Activated T-cell treated with anti-CD3 and anti-CD28 coated beads, Interleukin-2, amount 50 U/mL, for 4 hours (primary cell): ENCODE measurements around the gene KLHL17. TPM values are rescaled to one million over a fixed set of nuclear protein-coding genes. Genes with fewer than 3 reads are reported as not detected.
"Not testable (repeated sequence)": the region's sequence is repeated elsewhere in the genome, so short reads cannot be mapped to it uniquely, and the experiment has no call there.

ENCODE experiments used
- ATAC-seq, 2 donors: fragments of 200-7000 bp; cut with Tn5 transposase; one replicate each; pipeline ENCODE4 v1.10.0; 2021
- DNase-seq: peaks from one replicate; pipeline ENCODE4 v3.0.0-alpha.2; 2020
- H3K27me3 Mint-ChIP-seq: one replicate; pipeline ENCODE4 v1.8.0; 2021; ENCODE audit warnings: low read depth, mixed read lengths
- H3K36me3 Mint-ChIP-seq: one replicate; pipeline ENCODE4 v1.8.0; 2022; ENCODE audit warnings: mixed read lengths; ENCODE audit not compliant: insufficient read depth
- H3K4me1 Mint-ChIP-seq: one replicate; pipeline ENCODE4 v1.8.0; 2021; ENCODE audit warnings: low read depth, mixed read lengths
- H3K4me3 Mint-ChIP-seq: one replicate; pipeline ENCODE4 v1.8.0; 2021; ENCODE audit warnings: mild to moderate bottlenecking, moderate library complexity, mixed read lengths
- H3K9me3 Mint-ChIP-seq: one replicate; pipeline ENCODE4 v1.8.0; 2021; ENCODE audit warnings: mixed read lengths
- total RNA-seq, 3 donors: library from RNA; stranded (reverse); gene quantifications; one replicate each; pipeline ENCODE4 v1.2.1, GENCODE V29; 2021

KLHL17 gene
- total RNA-seq, 3 donors from 2014 or later = 32.1 to 36.6 (median 34.3) TPM

DNA sequence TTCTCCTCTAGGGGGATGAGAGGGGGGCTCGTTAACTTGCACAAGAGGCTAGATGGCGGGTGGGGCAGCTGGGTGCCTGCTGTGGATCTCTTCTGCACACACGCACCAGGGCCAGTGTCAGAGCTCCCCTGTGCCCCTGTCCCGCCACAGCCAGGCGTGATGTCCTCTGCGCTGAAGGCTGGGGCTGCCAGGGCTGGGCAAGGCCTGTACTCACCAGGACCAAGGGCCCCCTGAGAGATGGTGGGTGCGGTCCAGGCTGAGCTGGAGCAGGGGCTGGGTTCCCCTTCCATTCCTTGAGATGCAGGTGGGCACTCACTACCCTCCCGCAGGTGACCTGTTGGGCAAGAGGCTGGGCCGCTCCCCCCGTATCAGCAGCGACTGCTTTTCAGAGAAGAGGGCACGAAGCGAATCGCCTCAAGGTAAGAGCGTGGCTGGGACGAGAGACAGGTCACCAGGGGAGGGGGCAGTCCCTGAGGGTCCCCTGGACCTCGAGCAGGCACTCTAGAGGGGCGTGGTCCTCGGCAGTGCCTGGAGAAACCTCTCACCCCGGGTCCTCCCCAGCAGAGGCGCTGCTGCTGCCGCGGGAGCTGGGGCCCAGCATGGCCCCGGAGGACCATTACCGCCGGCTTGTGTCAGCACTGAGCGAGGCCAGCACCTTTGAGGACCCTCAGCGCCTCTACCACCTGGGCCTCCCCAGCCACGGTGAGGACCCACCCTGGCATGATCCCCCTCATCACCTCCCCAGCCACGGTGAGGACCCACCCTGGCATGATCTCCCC lies 21.5 kb upstream of the KLHL17 start:
- H3K36me3 Mint-ChIP-seq = no peaks in the 10 kb centered on the region
- H3K9me3 Mint-ChIP-seq = no peaks in the 10 kb centered on the region
- ATAC-seq (no peak), DNase-seq (no peak)
- H3K4me3 Mint-ChIP-seq = no peak overlapping the region
- peaks cover 10% of the 10 kb centered on the region for H3K4me1 Mint-ChIP-seq
- peaks cover 45% of the 10 kb centered on the region for H3K27me3 Mint-ChIP-seq

DNA sequence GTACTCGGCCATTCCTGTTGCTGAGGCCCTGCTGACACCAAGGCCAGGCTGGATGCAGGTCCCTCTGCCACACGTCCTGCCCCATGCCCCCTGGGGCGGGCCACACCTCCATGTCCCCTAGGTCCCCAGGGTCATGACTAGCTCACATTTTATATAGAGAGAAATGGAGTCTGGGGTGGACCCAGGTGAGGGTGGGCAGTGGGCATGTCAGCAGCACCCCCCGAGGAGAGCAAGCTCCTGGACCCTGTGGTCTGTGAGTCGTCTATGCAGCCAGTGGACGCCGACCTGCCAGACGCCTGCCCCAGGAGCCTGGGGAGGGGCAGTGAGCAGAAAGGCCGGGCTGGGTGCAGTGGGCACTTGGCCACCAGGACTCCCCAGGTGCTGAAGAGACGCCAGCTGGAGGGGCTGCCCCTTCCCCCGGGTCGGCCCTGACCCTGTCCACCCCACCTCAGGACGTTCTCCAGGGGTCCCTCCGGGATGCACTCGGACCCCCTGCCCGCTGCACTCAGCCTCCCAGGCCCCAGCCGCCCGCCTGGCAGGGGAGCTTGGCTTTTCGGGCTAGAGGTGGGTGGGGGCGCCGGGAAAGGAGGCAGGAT lies 20.8 kb upstream of the KLHL17 start:
- ATAC-seq (no peak), DNase-seq (no peak)
- peaks cover 45% of the 10 kb centered on the region for H3K27me3 Mint-ChIP-seq
- H3K4me3 Mint-ChIP-seq = no peak overlapping the region
- peaks cover 10% of the 10 kb centered on the region for H3K4me1 Mint-ChIP-seq
- no peaks in the 10 kb centered on the region for H3K9me3 Mint-ChIP-seq
- H3K36me3 Mint-ChIP-seq = peaks cover 3% of the 10 kb centered on the region

DNA sequence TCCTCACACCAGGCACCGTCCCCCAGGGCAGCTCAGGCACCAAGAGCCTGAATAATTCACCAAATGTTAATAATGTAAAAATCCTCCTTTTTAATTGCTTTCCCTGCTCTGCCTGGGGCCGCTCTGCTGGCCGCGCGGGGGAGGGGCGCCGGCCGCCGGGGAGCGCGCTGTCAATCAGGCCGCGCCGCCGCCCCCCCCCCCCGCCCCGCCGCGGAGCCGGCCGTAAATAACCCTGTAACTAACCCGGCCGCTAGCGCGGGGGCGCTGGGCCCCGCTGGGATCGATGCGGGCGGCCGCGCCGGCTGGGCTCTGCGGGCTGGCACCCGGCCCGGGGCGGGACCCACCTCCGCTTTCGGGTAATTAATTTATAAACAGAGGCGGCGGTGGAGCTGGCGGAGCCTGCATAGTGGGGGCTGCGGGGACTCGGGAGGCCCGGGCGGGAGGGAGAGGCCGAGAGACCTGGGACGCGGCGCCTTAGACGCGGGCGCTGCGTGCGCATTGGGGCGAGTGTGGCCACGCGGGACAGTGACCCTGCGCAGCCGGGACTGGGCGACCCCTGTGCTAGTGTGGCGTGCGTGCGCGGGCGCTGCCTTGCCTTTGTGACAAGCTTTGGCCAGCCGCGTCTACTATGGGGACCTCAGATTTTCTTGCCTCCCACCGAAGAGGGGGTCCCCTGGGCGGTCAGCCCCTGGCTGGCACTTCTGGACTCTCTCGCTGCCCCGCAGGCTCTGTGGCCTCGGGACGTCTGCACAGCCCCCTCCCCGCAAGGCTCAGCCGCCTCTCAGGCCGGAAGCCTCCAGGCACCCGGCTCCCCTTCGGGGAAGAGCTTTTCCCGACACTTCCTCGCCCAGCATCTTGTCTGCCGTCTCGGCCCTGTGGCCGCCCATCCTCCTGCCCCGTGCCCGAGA lies 20.0 kb upstream of the KLHL17 start:
- no peaks in the 10 kb centered on the region for H3K9me3 Mint-ChIP-seq
- peaks cover 7% of the 10 kb centered on the region for H3K36me3 Mint-ChIP-seq
- ATAC-seq (peak; percentile 13 to 22), DNase-seq (no peak)
- H3K27me3 Mint-ChIP-seq = peaks cover 38% of the 10 kb centered on the region
- H3K4me1 Mint-ChIP-seq = peaks cover 7% of the 10 kb centered on the region
- peak overlapping the region; percentile 26 for H3K4me3 Mint-ChIP-seq

DNA sequence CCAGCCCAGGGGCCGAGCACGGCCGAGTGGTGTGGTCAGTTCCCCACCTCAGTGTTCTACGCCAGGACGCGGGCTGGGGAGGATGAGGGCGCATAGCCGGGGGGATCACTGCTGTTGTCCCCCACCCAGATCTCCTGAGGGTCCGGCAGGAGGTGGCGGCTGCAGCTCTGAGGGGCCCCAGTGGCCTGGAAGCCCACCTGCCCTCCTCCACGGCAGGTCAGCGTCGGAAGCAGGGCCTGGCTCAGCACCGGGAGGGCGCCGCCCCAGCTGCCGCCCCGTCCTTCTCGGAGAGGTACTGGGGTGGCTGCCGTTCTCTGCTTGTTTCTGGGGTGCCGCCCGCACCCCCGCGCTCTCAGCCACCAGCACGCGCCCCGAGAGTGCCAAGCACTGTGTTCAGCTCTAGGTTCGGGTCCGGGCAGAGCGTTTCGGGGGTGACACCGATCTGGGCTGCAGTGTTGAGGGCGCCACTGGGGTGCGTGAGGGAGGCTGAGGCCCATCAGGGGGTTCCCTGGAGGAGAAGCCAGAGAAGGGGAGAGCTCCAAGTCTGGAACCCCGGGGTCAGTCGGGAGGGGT lies 19.3 kb upstream of the KLHL17 start:
- Mint-ChIP-seq H3K4me3 (peak overlapping the region; percentile 69), H3K9me3 (no peaks in the 10 kb centered on the region), H3K36me3 (peaks cover 14% of the 10 kb centered on the region), H3K27me3 (peaks cover 34% of the 10 kb centered on the region), H3K4me1 (peaks cover 5% of the 10 kb centered on the region)
- ATAC-seq (peak; percentile 7 to 16), DNase-seq (no peak)

DNA sequence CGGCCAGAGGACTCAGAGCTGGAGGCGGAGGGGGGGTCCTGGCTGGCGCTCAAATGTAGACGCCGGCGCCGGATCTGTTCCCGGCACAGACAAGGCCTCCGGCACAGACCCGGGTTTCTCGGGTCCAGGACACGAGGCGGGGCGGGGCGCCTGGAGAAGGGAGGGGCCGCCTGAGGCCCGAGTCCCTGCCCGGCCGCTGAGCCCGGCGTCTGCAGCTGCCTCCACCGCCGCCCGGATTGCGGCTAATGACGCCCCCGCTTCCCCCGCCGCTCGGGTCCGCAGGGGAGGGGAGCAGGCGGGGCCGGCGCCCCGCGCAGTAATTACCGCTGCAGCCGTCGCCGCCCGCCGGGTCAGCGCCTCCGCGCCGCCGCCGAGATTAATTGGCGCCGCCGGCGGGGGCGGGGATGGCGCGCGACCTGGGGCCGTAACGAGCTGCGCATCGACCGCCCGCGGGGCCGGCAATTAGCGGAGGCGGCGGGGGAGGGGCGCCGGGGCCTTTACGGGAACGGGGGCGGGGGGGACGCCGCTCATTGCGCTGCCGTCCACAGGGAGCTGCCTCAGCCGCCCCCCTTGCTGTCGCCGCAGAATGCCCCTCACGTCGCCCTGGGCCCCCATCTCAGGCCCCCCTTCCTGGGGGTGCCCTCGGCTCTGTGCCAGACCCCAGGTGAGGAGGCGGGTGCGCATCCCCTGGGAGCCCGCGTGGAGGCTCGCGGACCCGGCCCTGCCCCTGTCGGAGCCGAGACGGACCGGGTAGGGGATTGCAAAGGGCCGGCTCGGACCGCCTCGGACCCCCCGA lies 18.6 kb upstream of the KLHL17 start:
- no peaks in the 10 kb centered on the region for H3K9me3 Mint-ChIP-seq
- H3K4me3 Mint-ChIP-seq = peak overlapping the region; percentile 69
- DNase-seq = no peak
- H3K36me3 Mint-ChIP-seq = peaks cover 14% of the 10 kb centered on the region
- H3K27me3 Mint-ChIP-seq = peaks cover 32% of the 10 kb centered on the region
- H3K4me1 Mint-ChIP-seq = peaks cover 5% of the 10 kb centered on the region
- peak; percentile 19 to 28 for ATAC-seq

DNA sequence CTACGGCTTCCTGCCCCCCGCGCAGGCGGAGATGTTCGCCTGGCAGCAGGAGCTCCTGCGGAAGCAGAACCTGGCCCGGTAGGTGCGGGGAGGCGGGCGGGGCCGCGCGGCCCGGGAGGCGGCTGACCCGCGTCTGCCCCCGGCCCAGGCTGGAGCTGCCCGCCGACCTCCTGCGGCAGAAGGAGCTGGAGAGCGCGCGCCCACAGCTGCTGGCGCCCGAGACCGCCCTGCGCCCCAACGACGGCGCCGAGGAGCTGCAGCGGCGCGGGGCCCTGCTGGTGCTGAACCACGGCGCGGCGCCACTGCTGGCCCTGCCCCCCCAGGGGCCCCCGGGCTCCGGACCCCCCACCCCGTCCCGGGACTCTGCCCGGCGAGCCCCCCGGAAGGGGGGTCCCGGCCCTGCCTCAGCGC lies 18.0 kb upstream of the KLHL17 start:
- peaks cover 16% of the 10 kb centered on the region for H3K36me3 Mint-ChIP-seq
- ATAC-seq = peak; percentile 9 to 16
- DNase-seq = no peak
- H3K9me3 Mint-ChIP-seq = no peaks in the 10 kb centered on the region
- H3K4me3 Mint-ChIP-seq = no peak overlapping the region
- peaks cover 5% of the 10 kb centered on the region for H3K4me1 Mint-ChIP-seq
- H3K27me3 Mint-ChIP-seq = peaks cover 29% of the 10 kb centered on the region

DNA sequence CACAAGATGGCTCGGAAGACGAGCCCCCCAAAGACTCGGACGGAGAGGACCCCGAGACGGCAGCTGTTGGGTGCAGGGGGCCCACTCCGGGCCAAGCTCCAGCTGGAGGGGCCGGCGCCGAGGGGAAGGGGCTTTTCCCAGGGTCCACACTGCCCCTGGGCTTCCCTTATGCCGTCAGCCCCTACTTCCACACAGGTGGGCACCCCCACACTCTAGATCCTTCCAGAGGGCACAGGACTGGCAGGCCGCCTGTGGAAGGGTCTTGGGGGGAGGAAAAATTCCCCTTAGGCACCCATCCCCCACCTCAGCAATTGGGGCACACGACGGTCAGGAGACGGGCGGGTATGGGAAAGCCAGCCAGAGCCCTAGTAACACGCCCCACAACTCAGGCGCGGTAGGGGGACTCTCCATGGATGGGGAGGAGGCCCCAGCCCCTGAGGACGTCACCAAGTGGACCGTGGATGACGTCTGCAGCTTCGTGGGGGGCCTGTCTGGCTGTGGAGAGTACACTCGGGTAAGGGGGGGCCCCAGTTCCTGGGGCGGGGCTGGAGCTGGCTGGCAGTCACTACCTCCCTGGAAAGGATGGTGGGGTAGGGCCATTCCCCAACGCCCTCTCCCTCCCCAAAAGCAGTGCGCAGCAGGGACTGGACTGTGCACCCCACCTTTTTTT lies 17.4 kb upstream of the KLHL17 start:
- Mint-ChIP-seq H3K27me3 (peaks cover 25% of the 10 kb centered on the region), H3K4me1 (peaks cover 5% of the 10 kb centered on the region), H3K36me3 (peaks cover 16% of the 10 kb centered on the region), H3K4me3 (no peak overlapping the region), H3K9me3 (no peaks in the 10 kb centered on the region)
- DNase-seq = no peak
- ATAC-seq = no peak

DNA sequence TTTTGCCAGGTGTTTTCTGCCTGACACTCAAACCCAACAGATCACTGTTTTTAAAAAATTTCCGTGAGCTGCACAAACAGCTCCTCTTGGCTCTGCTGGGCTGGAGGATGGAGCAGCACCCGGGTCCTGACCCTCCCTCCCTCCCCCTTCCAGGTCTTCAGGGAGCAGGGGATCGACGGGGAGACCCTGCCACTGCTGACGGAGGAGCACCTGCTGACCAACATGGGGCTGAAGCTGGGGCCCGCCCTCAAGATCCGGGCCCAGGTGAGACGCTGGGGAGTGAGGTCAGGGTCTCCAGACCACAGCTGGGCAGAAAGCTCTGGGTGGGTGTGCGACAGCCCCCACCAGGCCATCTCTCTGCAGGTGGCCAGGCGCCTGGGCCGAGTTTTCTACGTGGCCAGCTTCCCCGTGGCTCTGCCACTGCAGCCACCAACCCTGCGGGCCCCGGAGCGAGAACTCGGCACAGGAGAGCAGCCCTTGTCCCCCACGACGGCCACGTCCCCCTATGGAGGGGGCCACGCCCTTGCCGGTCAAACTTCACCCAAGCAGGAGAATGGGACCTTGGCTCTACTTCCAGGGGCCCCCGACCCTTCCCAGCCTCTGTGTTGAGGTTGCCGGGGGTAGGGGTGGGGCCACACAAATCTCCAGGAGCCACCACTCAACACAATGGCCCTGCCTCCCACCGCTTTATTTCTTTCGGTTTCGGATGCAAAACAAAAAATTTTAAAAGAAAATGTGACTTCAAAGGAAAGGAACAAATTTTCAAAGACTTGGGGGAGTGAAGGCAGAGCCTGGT lies 16.6 kb upstream of the KLHL17 start:
- Mint-ChIP-seq H3K4me1 (peaks cover 5% of the 10 kb centered on the region), H3K36me3 (peaks cover 19% of the 10 kb centered on the region), H3K27me3 (peaks cover 17% of the 10 kb centered on the region), H3K9me3 (no peaks in the 10 kb centered on the region), H3K4me3 (no peak overlapping the region)
- DNase-seq (no peak), ATAC-seq (no peak)

DNA sequence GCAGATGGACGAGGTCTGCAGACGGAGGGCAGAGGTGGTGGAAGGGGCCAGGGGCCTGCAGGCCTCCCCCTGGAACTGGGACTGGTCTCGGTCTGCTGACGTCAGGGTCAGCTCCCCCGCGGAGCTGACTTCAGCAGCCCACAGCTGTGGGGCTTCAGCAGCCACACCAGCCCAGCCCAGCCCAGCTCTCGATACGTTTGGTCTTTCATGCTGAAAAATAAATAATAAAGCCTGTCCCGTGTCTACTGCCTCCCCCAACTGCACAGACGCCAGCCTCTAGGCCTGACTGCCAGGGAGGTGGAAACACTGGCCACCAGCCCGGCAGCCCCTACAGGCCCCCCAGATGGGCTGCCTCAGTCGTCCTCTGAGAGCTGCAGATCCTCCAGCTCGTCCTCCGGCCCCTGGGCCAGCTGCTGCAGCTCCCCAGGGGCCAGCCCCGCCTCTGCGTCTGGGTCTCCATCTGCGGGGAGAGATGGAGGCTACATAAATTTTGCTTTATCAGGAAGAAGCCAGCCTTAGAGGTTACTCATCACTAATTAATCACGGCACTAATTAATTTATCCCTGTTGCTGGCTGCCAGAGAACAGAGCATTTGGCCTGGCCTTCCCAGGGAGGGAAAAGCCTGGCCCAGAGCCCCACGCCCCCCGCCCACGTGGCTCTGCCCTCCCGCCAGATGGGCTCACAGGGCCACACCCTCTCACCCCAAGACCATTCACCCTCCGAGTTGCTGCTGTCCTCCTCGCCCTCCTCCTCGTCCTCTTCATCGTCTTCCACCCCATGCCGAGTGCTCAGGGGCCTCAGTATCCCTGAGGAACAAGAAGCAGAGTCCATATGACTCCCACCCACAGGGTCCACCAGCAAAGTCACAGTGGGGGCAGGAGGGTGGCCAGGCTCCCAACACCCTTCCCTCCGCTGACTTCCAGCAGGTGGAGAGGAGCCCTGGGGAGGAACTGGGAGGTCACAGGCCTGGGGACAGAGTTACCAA lies 15.8 kb upstream of the KLHL17 start:
- H3K36me3 Mint-ChIP-seq = peaks cover 24% of the 10 kb centered on the region
- H3K4me3 Mint-ChIP-seq = no peak overlapping the region
- no peak for ATAC-seq
- peaks cover 9% of the 10 kb centered on the region for H3K27me3 Mint-ChIP-seq
- no peak for DNase-seq
- peaks cover 3% of the 10 kb centered on the region for H3K4me1 Mint-ChIP-seq
- H3K9me3 Mint-ChIP-seq = no peaks in the 10 kb centered on the region

DNA sequence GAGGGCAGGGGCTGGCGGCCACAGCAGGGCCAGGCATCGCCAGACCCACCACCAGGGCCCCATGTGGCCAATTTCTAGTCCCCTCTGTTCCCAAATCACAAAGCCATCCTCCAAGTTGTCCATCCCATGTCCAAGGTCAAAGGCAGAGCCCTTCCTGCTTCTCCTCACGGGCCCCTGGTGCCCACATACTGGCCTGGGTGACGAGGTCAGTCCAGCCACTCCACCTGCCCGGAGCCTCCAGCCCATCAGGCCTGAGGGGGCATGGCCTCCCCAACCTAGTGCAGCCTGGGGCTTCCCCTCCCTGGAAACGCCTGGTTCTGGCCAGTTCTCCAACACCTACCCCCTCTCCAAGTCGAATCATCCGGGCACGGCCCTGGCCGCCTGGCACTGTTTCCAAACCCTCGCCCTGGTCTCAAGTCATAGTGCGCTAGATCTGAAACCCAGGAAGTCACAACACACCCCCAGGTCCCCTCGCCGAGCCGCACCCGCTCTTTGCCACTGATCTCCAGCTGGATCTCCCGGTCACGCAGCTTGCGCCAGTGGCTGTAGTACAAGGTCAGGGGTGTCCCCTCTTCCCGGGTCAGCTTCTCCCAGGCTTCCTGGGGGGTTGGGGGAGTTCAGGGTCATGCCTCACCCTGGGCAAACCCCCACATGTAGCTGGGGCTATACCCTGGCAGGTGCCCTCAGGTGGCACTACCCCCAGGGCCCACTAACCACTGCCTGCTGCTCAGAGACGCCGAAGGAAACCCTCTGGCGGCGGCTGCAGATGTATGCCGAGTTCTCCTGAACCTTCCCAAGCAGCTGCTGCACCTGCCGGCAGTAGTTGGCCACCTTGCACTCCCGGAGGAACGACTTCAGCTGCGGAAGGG lies 14.5 kb upstream of the KLHL17 start:
- DNase-seq = no peak
- no peak for ATAC-seq
- H3K27me3 Mint-ChIP-seq = peaks cover 5% of the 10 kb centered on the region
- H3K36me3 Mint-ChIP-seq = peaks cover 35% of the 10 kb centered on the region
- H3K9me3 Mint-ChIP-seq = no peaks in the 10 kb centered on the region
- no peak overlapping the region for H3K4me3 Mint-ChIP-seq
- peaks cover 3% of the 10 kb centered on the region for H3K4me1 Mint-ChIP-seq

DNA sequence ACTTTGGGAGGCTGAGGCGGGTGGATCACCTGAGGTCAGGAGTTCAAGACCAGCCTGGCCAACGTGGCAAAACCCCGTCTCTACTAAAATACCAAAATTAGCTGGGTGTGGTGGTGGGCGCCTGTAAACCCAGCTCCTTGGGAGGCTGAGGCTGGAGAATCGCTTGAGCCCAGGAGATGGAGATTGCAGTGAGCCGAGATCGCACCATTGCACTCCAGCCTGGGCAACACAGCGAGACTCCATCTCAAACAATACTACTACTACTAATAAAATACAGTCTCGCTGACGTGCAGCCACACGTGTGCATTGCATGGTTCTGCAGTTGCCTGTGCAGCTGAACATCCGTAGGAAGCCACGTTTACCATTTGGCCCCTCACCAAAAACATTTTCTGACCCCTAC lies 13.6 kb upstream of the KLHL17 start:
- ATAC-seq, H3K4me1 Mint-ChIP-seq, H3K27me3 Mint-ChIP-seq, DNase-seq, H3K4me3 Mint-ChIP-seq, H3K9me3 Mint-ChIP-seq: not testable (repeated sequence)
- H3K36me3 Mint-ChIP-seq = peaks cover 41% of the 10 kb centered on the region
